PFSK-1 (cell line): ENCODE data around the gene MYF6.

Experiments
- POLR2AphosphoS5 ChIP-seq: IDR thresholded peaks from 2 replicates; pipeline ENCODE4 v1.6.1; 2012; ENCODE audit warnings: low read depth, mild to moderate bottlenecking, control low read depth, low read length, moderate library complexity
- TF ChIP-seq, protein P1 (sequence below), 2 experiments: IDR thresholded peaks; 2 replicates each; pipeline versions ENCODE4 v1.6.1 to v1.8.0; 2011 to 2012; ENCODE audit warnings: low read depth in 2 of 2, low read length in 2 of 2, control low read depth in 1 of 2, inconsistent platforms in 1 of 2, mild to moderate bottlenecking in 1 of 2, moderate library complexity in 1 of 2; ENCODE audit not compliant: insufficient read depth in 1 of 2

DNA sequence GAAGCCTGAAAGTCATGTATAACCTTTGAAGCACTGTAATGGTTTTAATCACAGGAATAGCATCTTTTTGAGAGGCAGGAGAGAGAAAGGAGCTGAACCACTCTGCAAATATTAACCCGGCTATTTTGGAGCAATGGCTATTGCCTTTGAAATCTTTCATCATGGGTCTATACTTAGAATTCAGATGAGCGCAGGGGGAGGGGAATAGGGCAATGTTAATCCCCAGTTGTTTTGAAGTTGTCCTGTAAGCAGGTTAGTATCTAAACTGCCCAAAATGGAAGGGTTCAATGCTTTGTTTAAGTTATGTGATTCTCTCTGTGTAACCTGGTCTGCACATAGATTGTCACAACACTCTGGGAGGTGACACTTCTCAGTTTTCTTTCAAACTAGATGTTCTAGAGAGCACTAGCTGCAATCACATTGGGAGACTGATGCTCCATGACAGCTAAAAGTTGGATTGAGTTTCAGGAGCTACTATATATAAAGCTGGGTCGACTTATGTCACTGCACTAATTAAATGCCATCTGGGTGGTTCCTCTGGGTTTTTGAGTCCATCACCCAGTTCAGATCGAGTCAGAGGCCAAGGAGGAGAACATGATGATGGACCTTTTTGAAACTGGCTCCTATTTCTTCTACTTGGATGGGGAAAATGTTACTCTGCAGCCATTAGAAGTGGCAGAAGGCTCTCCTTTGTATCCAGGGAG lies at the start of gene MYF6:
- no peak for TF ChIP-seq POLR2AphosphoS5
- TF ChIP-seq, protein P1, sequence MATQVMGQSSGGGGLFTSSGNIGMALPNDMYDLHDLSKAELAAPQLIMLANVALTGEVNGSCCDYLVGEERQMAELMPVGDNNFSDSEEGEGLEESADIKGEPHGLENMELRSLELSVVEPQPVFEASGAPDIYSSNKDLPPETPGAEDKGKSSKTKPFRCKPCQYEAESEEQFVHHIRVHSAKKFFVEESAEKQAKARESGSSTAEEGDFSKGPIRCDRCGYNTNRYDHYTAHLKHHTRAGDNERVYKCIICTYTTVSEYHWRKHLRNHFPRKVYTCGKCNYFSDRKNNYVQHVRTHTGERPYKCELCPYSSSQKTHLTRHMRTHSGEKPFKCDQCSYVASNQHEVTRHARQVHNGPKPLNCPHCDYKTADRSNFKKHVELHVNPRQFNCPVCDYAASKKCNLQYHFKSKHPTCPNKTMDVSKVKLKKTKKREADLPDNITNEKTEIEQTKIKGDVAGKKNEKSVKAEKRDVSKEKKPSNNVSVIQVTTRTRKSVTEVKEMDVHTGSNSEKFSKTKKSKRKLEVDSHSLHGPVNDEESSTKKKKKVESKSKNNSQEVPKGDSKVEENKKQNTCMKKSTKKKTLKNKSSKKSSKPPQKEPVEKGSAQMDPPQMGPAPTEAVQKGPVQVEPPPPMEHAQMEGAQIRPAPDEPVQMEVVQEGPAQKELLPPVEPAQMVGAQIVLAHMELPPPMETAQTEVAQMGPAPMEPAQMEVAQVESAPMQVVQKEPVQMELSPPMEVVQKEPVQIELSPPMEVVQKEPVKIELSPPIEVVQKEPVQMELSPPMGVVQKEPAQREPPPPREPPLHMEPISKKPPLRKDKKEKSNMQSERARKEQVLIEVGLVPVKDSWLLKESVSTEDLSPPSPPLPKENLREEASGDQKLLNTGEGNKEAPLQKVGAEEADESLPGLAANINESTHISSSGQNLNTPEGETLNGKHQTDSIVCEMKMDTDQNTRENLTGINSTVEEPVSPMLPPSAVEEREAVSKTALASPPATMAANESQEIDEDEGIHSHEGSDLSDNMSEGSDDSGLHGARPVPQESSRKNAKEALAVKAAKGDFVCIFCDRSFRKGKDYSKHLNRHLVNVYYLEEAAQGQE (IDR thresholded peaks at IDR 0.05; ENCODE audit: insufficient read depth in 1 of 2, low read depth in 2 of 2, low read length in 2 of 2): no peak
